A673 (cell line): ENCODE data around the gene GMCL2. TPM values are rescaled to one million over a fixed set of nuclear protein-coding genes. Genes with fewer than 3 reads are reported as not detected.
A peak's percentile ranks its signal among the peaks of the same experiment; 100 is the strongest.

Experiments used
- BruUV-seq: library from RNA; stranded (reverse); fragments of 400-500 nt; replicated peaks from 2 replicates; lab custom pipeline; 2021; lab: Mats Ljungman, UMichigan
- CTCF ChIA-PET: fragments of 300-600 bp; sonication (Branson Sonifier 250); formaldehyde crosslinking; loops from one replicate; lab custom pipeline; 2022; ENCODE audit warnings: antibody characterized with exemption; lab: Charles Lee
- POLR2A ChIA-PET: fragments of 300-600 bp; sonication (Branson Sonifier 250); formaldehyde crosslinking; loops from one replicate; lab custom pipeline; 2022; ENCODE audit warnings: antibody characterized with exemption; ENCODE audit not compliant: low non-redundant PET; lab: Charles Lee
- DNase-seq: peaks from one replicate; pipeline ENCODE4 v3.0.0-alpha.2; 2015; ENCODE audit warnings: low spot score
- H3K27ac ChIP-seq: fragments of 200-600 bp; sonication (generic); 2 replicates; pipeline ENCODE4 v1.5.1; 2016; ENCODE audit warnings: mixed run types, low read depth, mild to moderate bottlenecking, mixed read lengths, antibody characterized with exemption, low read length; ENCODE audit not compliant: poor library complexity, severe bottlenecking
- H3K27me3 ChIP-seq: fragments of 200-600 bp; sonication (generic); replicated peaks from 2 replicates; pipeline ENCODE4 v1.6.1; 2017; ENCODE audit warnings: mixed run types, low read depth, mild to moderate bottlenecking, mixed read lengths, antibody characterized with exemption, low read length; ENCODE audit not compliant: insufficient read depth, poor library complexity
- H3K36me3 ChIP-seq: fragments of 200-600 bp; sonication (generic); 2 replicates; pipeline ENCODE4 v1.6.1; 2016; ENCODE audit warnings: mixed run types, mild to moderate bottlenecking, mixed read lengths, antibody characterized with exemption, low read length; ENCODE audit not compliant: insufficient read depth, poor library complexity, severe bottlenecking
- H3K4me1 ChIP-seq: fragments of 200-600 bp; sonication (generic); 2 replicates; pipeline ENCODE4 v1.6.1; 2017; ENCODE audit warnings: mixed run types, mild to moderate bottlenecking, mixed read lengths, antibody characterized with exemption, low read length; ENCODE audit not compliant: insufficient read depth, poor library complexity, severe bottlenecking
- H3K4me3 ChIP-seq: fragments of 200-600 bp; sonication (generic); 2 replicates; pipeline ENCODE4 v1.5.1; 2016; ENCODE audit warnings: low read depth, mixed run types, mild to moderate bottlenecking, mixed read lengths, low read length; ENCODE audit not compliant: poor library complexity, severe bottlenecking
- H3K9me3 ChIP-seq: fragments of 200-600 bp; sonication (generic); 2 replicates; pipeline ENCODE4 v1.6.1; 2016; ENCODE audit warnings: mixed run types, low read depth, mild to moderate bottlenecking, mixed read lengths, antibody characterized with exemption, low read length; ENCODE audit not compliant: poor library complexity, severe bottlenecking
- CTCF ChIP-seq: fragments of 300-800, 200-600 bp; sonication (generic); conservative IDR thresholded peaks from 2 replicates; pipeline ENCODE4 v1.5.1; 2017; ENCODE audit warnings: low read depth, mild to moderate bottlenecking, antibody characterized with exemption, low read length, moderate library complexity, mixed read lengths
- EZH2 ChIP-seq: fragments of 200-600 bp; sonication (generic); IDR thresholded peaks from 2 replicates; pipeline ENCODE4 v1.6.1; 2017; ENCODE audit warnings: borderline replicate concordance, low read depth, mild to moderate bottlenecking, mixed read lengths, antibody characterized with exemption, low read length; ENCODE audit not compliant: poor library complexity, severe bottlenecking
- intact Hi-C: fragments of 100-400 bp; cut with micrococcal nuclease; formaldehyde crosslinking; loops from one replicate; pipeline ENCODE4 v1.10.0; 2022; ENCODE audit not compliant: unreplicated experiment
- total RNA-seq: library from RNA; stranded (reverse); gene quantifications from 2 replicates; pipeline ENCODE4 v1.2.3, GENCODE V29; 2021

Gene GMCL2
- total RNA-seq, 1 experiment from 2014 or later, result not detected

GRCh38 chr5:178232920-178233429 is 45.8 kb upstream of the GMCL2 start:
- no peaks in the 10 kb centered on the region for H3K9me3 ChIP-seq
- peak overlapping the region; percentile 92 for H3K4me3 ChIP-seq
- intact Hi-C loops, result no loop called here
- ChIA-PET POLR2A (no interaction called here), CTCF (interaction anchor here (0.6 kb wide), 1 partner anchor 267 kb away, joined by 8 read pairs; no protein-coding TSS in a partner anchor)
- no peaks in the 10 kb centered on the region for H3K27me3 ChIP-seq
- DNase-seq, result no peak
- BruUV-seq, result no TSS peak
- H3K36me3 ChIP-seq, result peaks cover 9% of the 10 kb centered on the region
- peak overlapping the region; percentile 95 for H3K27ac ChIP-seq
- peaks cover 7% of the 10 kb centered on the region for H3K4me1 ChIP-seq
- no peak for TF ChIP-seq EZH2
- no peak for TF ChIP-seq CTCF

- no TSS peak for BruUV-seq
- ChIA-PET CTCF (interaction anchor here (0.6 kb wide), 1 partner anchor 268 kb away, joined by 8 read pairs; no protein-coding TSS in a partner anchor), POLR2A (no interaction called here)
- TF ChIP-seq EZH2 (no peak), CTCF (no peak)
- Histone ChIP-seq H3K36me3 (peaks cover 9% of the 10 kb centered on the region), H3K9me3 (no peaks in the 10 kb centered on the region), H3K4me1 (peaks cover 7% of the 10 kb centered on the region), H3K27me3 (no peaks in the 10 kb centered on the region), H3K4me3 (peak within 1 kb of the TSS; percentile 92), H3K27ac (peak within 1 kb of the TSS; percentile 95)
- intact Hi-C loops, result no loop called here
- DNase-seq, result peak; percentile 68
Observed at GRCh38 chr5:178232124-178232919, 45.2 kb upstream of the GMCL2 start, which contains the start of gene PHYKPL. PHYKPL (minus strand) TSS chr5:178232802; CDS start chr5:178232550, 252 bp downstream.

GRCh38 chr5:178231539-178232123 is 44.5 kb upstream of the GMCL2 start:
- POLR2A ChIA-PET, result no interaction called here
- Histone ChIP-seq H3K4me1 (peaks cover 7% of the 10 kb centered on the region), H3K9me3 (no peaks in the 10 kb centered on the region), H3K4me3 (peak overlapping the region; percentile 92), H3K27ac (peak overlapping the region; percentile 95), H3K27me3 (no peaks in the 10 kb centered on the region), H3K36me3 (peaks cover 9% of the 10 kb centered on the region)
- TSS peak; percentile 26 for BruUV-seq
- DNase-seq, result no peak
- TF ChIP-seq EZH2, result no peak
- no peak for TF ChIP-seq CTCF
- CTCF ChIA-PET, result no interaction called here
- intact Hi-C loops, result no loop called here
